Brain microvascular endothelial cell (primary cell): ENCODE measurements around the gene INMT.
A peak's percentile ranks its signal among the peaks of the same experiment; 100 is the strongest.

ENCODE experiments used
- DNase-seq: peaks from one replicate; pipeline ENCODE4 v3.0.0-alpha.2; 2020
- H3K27ac ChIP-seq: fragments of 250-450 bp; sonication (Bioruptor Pico); 2 replicates; pipeline ENCODE4 v1.5.1; 2020; ENCODE audit warnings: mild to moderate bottlenecking, moderate library complexity
- H3K27me3 ChIP-seq: fragments of 250-450 bp; sonication (Bioruptor Pico); replicated peaks from 2 replicates; pipeline ENCODE4 v1.5.1; 2020; ENCODE audit warnings: mild to moderate bottlenecking
- H3K36me3 ChIP-seq: fragments of 250-450 bp; sonication (Bioruptor Pico); replicated peaks from 2 replicates; pipeline ENCODE4 v1.5.1; 2020; ENCODE audit warnings: mild to moderate bottlenecking
- H3K4me3 ChIP-seq: 2 replicates; pipeline ENCODE4 v1.5.1; 2011; ENCODE audit warnings: low read depth, mild to moderate bottlenecking, control low read depth, low read length, moderate library complexity
- in situ Hi-C: cut with HindIII; loops from 2 replicates; pipeline ENCODE4 v1.10.0; 2017; ENCODE audit warnings: low sequenced_read_pairs, low pct_ligation_motif_present
- TF ChIP-seq, protein P1 (sequence below): IDR thresholded peaks from 2 replicates; pipeline ENCODE4 v1.5.1; 2011; ENCODE audit warnings: low read depth, mild to moderate bottlenecking, moderate library complexity, low read length, control low read depth, inconsistent platforms; ENCODE audit errors: missing control alignments

Gene INMT

DNA sequence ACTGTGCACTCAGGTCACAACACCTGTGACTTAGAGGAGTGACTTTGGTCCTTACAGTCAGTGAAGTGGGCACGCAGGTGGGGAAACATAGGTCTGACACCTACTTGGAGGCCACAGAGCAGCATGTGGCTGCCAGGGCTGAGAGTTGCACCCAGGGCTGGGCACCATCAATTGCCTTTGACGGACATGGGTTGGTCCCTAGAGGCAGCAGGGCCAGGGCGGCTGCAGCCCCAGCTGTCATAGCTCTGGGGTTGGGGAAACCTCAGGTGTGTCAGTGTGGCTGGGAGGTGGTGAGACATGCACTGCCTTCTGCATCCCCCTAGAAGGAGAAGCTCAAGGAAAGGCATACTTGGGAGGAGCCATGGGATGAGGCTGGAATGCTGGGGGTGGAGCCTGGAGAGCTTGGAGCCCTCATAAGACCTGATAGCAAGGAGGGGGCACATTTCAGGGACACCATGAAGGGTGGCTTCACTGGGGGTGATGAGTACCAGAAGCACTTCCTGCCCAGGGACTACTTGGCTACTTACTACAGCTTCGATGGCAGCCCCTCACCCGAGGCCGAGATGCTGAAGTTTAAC lies at the start of gene INMT:
TSS of gene INMT (plus strand) at position 440 of the 578 bp plus-strand sequence. CDS start at position 456, 16 bp downstream.
- H3K36me3 ChIP-seq = no peaks in the 10 kb centered on the region
- DNase-seq = no peak
- no peaks in the 10 kb centered on the region for H3K27me3 ChIP-seq
- peak within 1 kb of the TSS; percentile 29 for H3K27ac ChIP-seq
- in situ Hi-C loops = no loop called here
- H3K4me3 ChIP-seq = no peak within 1 kb of the TSS
- TF ChIP-seq, protein P1, sequence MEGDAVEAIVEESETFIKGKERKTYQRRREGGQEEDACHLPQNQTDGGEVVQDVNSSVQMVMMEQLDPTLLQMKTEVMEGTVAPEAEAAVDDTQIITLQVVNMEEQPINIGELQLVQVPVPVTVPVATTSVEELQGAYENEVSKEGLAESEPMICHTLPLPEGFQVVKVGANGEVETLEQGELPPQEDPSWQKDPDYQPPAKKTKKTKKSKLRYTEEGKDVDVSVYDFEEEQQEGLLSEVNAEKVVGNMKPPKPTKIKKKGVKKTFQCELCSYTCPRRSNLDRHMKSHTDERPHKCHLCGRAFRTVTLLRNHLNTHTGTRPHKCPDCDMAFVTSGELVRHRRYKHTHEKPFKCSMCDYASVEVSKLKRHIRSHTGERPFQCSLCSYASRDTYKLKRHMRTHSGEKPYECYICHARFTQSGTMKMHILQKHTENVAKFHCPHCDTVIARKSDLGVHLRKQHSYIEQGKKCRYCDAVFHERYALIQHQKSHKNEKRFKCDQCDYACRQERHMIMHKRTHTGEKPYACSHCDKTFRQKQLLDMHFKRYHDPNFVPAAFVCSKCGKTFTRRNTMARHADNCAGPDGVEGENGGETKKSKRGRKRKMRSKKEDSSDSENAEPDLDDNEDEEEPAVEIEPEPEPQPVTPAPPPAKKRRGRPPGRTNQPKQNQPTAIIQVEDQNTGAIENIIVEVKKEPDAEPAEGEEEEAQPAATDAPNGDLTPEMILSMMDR = no peak

DNA sequence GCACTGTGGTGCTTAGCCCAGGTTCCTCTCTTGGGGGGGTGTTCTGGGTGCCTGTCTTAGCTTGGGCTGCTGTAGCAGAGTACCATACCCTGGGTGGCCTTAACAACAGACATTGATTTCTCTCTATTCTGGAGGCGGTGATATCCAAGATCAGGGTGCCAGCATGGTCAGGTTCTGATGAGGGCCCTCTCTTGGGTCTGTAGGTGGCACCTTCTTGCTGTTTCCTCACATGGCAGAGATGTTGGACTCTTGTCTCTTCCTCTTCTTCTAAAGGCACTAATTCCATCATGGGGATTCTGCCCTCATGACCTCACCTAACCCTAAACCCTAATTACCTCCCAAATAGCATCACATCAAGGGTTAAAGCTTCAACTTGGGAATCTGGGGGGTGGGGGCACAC lies 49.7 kb upstream of the INMT start:
- in situ Hi-C loops = no loop called here
- Histone ChIP-seq H3K27ac (no peak overlapping the region), H3K36me3 (no peaks in the 10 kb centered on the region), H3K27me3 (peaks cover 5% of the 10 kb centered on the region), H3K4me3 (no peak overlapping the region)
- no peak for DNase-seq
- TF ChIP-seq, protein P1 = peak; percentile 17

DNA sequence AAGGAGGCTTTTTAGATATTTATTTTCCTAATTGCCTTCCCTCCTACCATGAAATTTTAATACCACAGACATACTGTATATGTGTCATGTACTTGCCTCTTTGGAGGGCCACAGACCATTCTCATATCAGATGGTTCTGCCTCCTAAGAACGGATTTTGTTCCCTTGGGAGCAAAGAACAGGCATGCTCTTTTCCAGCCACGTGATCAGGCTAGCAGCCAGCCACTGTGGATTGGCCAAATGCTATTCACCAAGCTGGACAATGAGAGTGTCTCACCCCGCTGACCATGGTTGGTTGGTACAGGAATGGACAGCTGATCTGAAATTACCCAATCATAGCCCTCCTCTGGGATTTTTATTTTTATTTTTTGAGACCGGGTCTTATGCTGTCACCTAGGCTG lies 48.2 kb upstream of the INMT start:
- TF ChIP-seq, protein P1 = no peak

DNA sequence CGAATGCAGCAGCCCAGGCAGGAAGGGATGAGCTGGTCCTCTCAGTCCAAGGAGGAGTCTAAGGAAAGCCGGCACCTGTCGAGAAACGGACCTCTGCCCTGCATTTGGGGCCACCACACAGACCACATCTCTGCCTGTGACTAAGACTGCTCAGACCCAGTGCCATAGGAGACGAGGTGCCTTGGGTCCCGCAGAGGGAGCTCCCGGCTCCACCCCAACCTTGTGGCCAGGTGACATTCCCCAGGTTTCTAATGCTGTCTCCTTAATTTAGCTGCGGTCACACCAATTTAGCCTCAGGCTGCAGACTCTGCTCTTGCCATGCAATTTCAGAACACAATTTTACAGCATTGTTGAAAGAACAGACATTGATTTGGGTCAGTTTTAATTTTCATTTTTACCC lies 46.9 kb upstream of the INMT start:
- H3K36me3 ChIP-seq = no peaks in the 10 kb centered on the region
- DNase-seq = no peak
- in situ Hi-C loops = no loop called here
- no peak overlapping the region for H3K27ac ChIP-seq
- TF ChIP-seq, protein P1 = no peak
- H3K4me3 ChIP-seq = no peak overlapping the region
- H3K27me3 ChIP-seq = peaks cover 2% of the 10 kb centered on the region

More for the DNA sequence above, 48.2 kb upstream of the INMT start:
- H3K36me3 ChIP-seq = no peaks in the 10 kb centered on the region
- H3K27me3 ChIP-seq = peaks cover 2% of the 10 kb centered on the region
- no peak overlapping the region for H3K27ac ChIP-seq
- H3K4me3 ChIP-seq = no peak overlapping the region
- DNase-seq = no peak
- in situ Hi-C loops = no loop called here

DNA sequence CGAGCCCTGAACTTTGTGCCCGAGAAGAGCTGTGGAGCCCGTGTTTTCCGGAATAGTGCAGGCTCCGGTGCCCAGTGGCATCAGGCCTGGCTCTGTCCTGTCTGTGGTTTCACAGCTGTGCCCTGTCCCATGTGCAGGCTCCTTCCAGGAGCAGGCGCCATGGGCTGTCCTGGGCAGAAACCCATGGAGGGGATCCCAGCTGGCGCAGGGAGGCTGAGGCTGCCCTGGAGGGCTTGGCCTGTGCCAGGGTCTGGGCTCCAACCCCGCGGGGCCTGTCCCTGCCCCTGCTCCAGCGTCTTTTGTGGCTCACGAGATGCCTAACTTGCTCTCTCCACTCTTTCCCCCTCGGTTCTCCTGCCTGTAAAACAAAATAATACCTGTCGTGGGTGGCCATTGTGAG lies 46.3 kb upstream of the INMT start:
- no peak for DNase-seq
- TF ChIP-seq, protein P1 = no peak
- in situ Hi-C loops = no loop called here

DNA sequence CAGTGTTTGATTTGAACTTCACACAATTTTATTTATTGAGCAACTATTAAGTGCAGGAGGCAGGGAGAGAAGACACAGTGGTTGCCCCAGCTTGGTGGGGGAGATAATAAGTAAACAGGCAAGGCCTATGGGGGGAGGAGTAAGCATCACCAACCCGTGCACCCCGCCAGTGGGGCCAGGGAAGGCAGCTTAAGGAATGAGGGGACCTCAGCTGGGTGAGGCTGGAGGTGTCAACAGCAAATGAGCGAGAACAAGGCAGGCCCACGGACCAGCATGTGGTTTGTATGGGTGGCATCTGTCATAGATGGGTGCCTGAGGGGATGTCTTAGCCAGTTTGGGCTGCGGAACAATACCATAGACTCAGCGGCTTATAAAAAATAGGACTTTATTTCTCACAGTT lies 45.6 kb upstream of the INMT start:
- peaks cover 2% of the 10 kb centered on the region for H3K27me3 ChIP-seq
- in situ Hi-C loops = no loop called here
- TF ChIP-seq, protein P1 = no peak

More for the DNA sequence above, 46.3 kb upstream of the INMT start:
- no peaks in the 10 kb centered on the region for H3K36me3 ChIP-seq
- H3K27me3 ChIP-seq = peaks cover 2% of the 10 kb centered on the region
- H3K4me3 ChIP-seq = no peak overlapping the region
- no peak overlapping the region for H3K27ac ChIP-seq

More for the DNA sequence above, 45.6 kb upstream of the INMT start:
- Histone ChIP-seq H3K27ac (no peak overlapping the region), H3K4me3 (no peak overlapping the region), H3K36me3 (no peaks in the 10 kb centered on the region)
- no peak for DNase-seq
